GM18951 (cell line): ENCODE measurements around the gene ZKSCAN3.
"Not testable (repeated sequence)": the region's sequence is repeated elsewhere in the genome, so short reads cannot be mapped to it uniquely, and the experiment has no call there.

Source experiments
- POLR2A ChIP-seq: IDR thresholded peaks from 4 replicates; pipeline ENCODE4 v1.6.1; 2011; ENCODE audit warnings: mild to moderate bottlenecking; ENCODE audit not compliant: insufficient read length, insufficient read depth; ENCODE audit errors: extremely low read depth
- in situ Hi-C: fragments of 300-500 bp; cut with MboI; formaldehyde crosslinking; loops from one replicate; pipeline ENCODE4 v1.12.0; 2022; ENCODE audit warnings: low sequenced_read_pairs, mixed read lengths, inconsistent platforms; ENCODE audit not compliant: unreplicated experiment

ZKSCAN3 gene

GRCh38 chr6:28371706-28372451, 22.1 kb downstream of the ZKSCAN3 start:
- in situ Hi-C loops = no loop called here
- no peak for TF ChIP-seq POLR2A

- in situ Hi-C loops = no loop called here
- no peak for TF ChIP-seq POLR2A
Observed at GRCh38 chr6:28373925-28374324, 24.2 kb downstream of the ZKSCAN3 start.

GRCh38 chr6:28377879-28378278, 28.1 kb downstream of the ZKSCAN3 start:
- in situ Hi-C loops = no loop called here
- TF ChIP-seq POLR2A = no peak

- no peak for TF ChIP-seq POLR2A
- in situ Hi-C loops = no loop called here
Observed at GRCh38 chr6:28378644-28379043, 28.9 kb downstream of the ZKSCAN3 start.

GRCh38 chr6:28380381-28380780, 30.6 kb downstream of the ZKSCAN3 start:
- in situ Hi-C loops = no loop called here
- no peak for TF ChIP-seq POLR2A

- peak; percentile 48 for TF ChIP-seq POLR2A
- in situ Hi-C loops = no loop called here
Observed at GRCh38 chr6:28383235-28384142, 33.7 kb downstream of the ZKSCAN3 start.

GRCh38 chr6:28384143-28384533, 34.4 kb downstream of the ZKSCAN3 start:
- no peak for TF ChIP-seq POLR2A
- in situ Hi-C loops = no loop called here

GRCh38 chr6:28390688-28391087, 40.9 kb downstream of the ZKSCAN3 start:
- TF ChIP-seq POLR2A = no peak
- in situ Hi-C loops = no loop called here

- TF ChIP-seq POLR2A = no peak
- in situ Hi-C loops = no loop called here
Observed at GRCh38 chr6:28393912-28394662, 44.3 kb downstream of the ZKSCAN3 start.

GRCh38 chr6:28395918-28396317, 46.2 kb downstream of the ZKSCAN3 start:
- in situ Hi-C loops = no loop called here

GRCh38 chr6:28399350-28400121, 49.8 kb downstream of the ZKSCAN3 start, which contains the start of gene ZSCAN12:
Gene ZSCAN12 (minus strand): TSS chr6:28399747. CDS start chr6:28398405, 1,342 bp downstream.
- peak; percentile 85 for TF ChIP-seq POLR2A
- in situ Hi-C loops = no loop called here

More at GRCh38 chr6:28395918-28396317, 46.2 kb downstream of the ZKSCAN3 start:
- no peak for TF ChIP-seq POLR2A

- TF ChIP-seq POLR2A = no peak
- in situ Hi-C loops = no loop called here
Observed at GRCh38 chr6:28400122-28400451, 50.3 kb downstream of the ZKSCAN3 start.

GRCh38 chr6:28401172-28401571, 51.4 kb downstream of the ZKSCAN3 start:
- in situ Hi-C loops = no loop called here

GRCh38 chr6:28402197-28402596, 52.5 kb downstream of the ZKSCAN3 start:
- TF ChIP-seq POLR2A = no peak
- in situ Hi-C loops = no loop called here

More at GRCh38 chr6:28401172-28401571, 51.4 kb downstream of the ZKSCAN3 start:
- TF ChIP-seq POLR2A = no peak

GRCh38 chr6:28403923-28404322, 54.2 kb downstream of the ZKSCAN3 start:
- in situ Hi-C loops = not testable (repeated sequence)
